Neuronal stem cell (in vitro differentiated cells): ENCODE results near the gene ARFGEF3.
A peak's percentile ranks its signal among the peaks of the same experiment; 100 is the strongest.

Source experiments
- DNase-seq: peaks from one replicate; pipeline ENCODE4 v3.0.0-alpha.2; 2013; ENCODE audit warnings: low spot score
- H2AFZ ChIP-seq: one replicate; pipeline ENCODE4 v1.6.1; 2013; ENCODE audit warnings: mild to moderate bottlenecking, low read length, inconsistent platforms
- H2AK5ac ChIP-seq: 2 replicates; pipeline ENCODE4 v1.6.1; 2013; ENCODE audit warnings: low read depth, mild to moderate bottlenecking, inconsistent platforms, low read length, moderate library complexity, mixed read lengths
- H2BK120ac ChIP-seq: 2 replicates; pipeline ENCODE4 v1.6.1; 2013; ENCODE audit warnings: low read depth, mild to moderate bottlenecking, inconsistent platforms, low read length, moderate library complexity, mixed read lengths
- H2BK12ac ChIP-seq: one replicate; pipeline ENCODE4 v1.6.1; 2013; ENCODE audit warnings: low read length, inconsistent platforms
- H2BK15ac ChIP-seq: 2 replicates; pipeline ENCODE4 v1.6.1; 2013; ENCODE audit warnings: mild to moderate bottlenecking, low read length, inconsistent platforms, mixed read lengths
- H2BK5ac ChIP-seq: one replicate; pipeline ENCODE4 v1.6.1; 2013; ENCODE audit warnings: inconsistent platforms, mild to moderate bottlenecking, low read length, moderate library complexity
- H3K14ac ChIP-seq: one replicate; pipeline ENCODE4 v1.6.1; 2013; ENCODE audit warnings: low read length, inconsistent platforms
- H3K18ac ChIP-seq: 2 replicates; pipeline ENCODE4 v1.6.1; 2013; ENCODE audit warnings: low read length, inconsistent platforms
- H3K23ac ChIP-seq: 2 replicates; pipeline ENCODE4 v1.6.1; 2013; ENCODE audit warnings: low read depth, mild to moderate bottlenecking, mixed read lengths, low read length, inconsistent platforms; ENCODE audit not compliant: poor library complexity
- H3K27ac ChIP-seq: replicated peaks from 3 replicates; pipeline ENCODE4 v1.5.1; 2013; ENCODE audit warnings: low read length, inconsistent platforms
- H3K27me3 ChIP-seq, 3 experiments: 2 replicates each; pipeline ENCODE4 v1.6.1; 2013; ENCODE audit warnings: low read length in 3 of 3, mild to moderate bottlenecking in 2 of 3, inconsistent platforms in 1 of 3, low read depth in 1 of 3, mixed read lengths in 1 of 3, moderate library complexity in 1 of 3; ENCODE audit not compliant: control insufficient read depth in 3 of 3, insufficient read depth in 3 of 3
- H3K36me3 ChIP-seq, 2 donors: replicated peaks in 1 of 2; 2 replicates each; pipeline ENCODE4 v1.6.1; 2013; ENCODE audit warnings: low read length in 2 of 2; ENCODE audit not compliant: control insufficient read depth in 2 of 2, insufficient read depth in 2 of 2
- H3K4ac ChIP-seq: 2 replicates; pipeline ENCODE4 v1.6.1; 2013; ENCODE audit warnings: inconsistent platforms, mild to moderate bottlenecking, low read length, moderate library complexity
- H3K4me1 ChIP-seq, 2 donors: 1 replicate in 1 of 2; 2 replicates in 1 of 2; pipeline ENCODE4 v1.6.1; 2013; ENCODE audit warnings: low read length in 2 of 2, low read depth in 1 of 2; ENCODE audit not compliant: control insufficient read depth in 2 of 2, insufficient read depth in 1 of 2
- H3K4me2 ChIP-seq: one replicate; pipeline ENCODE4 v1.6.1; 2013; ENCODE audit warnings: mild to moderate bottlenecking, low read length, inconsistent platforms; ENCODE audit not compliant: insufficient read depth, poor library complexity, severe bottlenecking
- H3K4me3 ChIP-seq, 2 donors: 2 replicates each; pipeline ENCODE4 v1.5.1; 2013; ENCODE audit warnings: low read length in 2 of 2, mild to moderate bottlenecking in 2 of 2, inconsistent platforms in 1 of 2, moderate library complexity in 1 of 2
- H3K79me1 ChIP-seq: one replicate; pipeline ENCODE4 v1.6.1; 2013; ENCODE audit warnings: low read depth, mild to moderate bottlenecking, inconsistent platforms, low read length, moderate library complexity
- H3K9ac ChIP-seq: one replicate; pipeline ENCODE4 v1.6.1; 2013; ENCODE audit warnings: mild to moderate bottlenecking, low read depth, low read length, inconsistent platforms; ENCODE audit not compliant: poor library complexity
- H3K9me3 ChIP-seq, 2 donors: replicated peaks in 1 of 2; 2 replicates each; pipeline versions ENCODE3 to v1.6.1; 2013; ENCODE audit warnings: low read length in 2 of 2, mild to moderate bottlenecking in 2 of 2, inconsistent platforms in 1 of 2, low read depth in 1 of 2, mixed read lengths in 1 of 2, moderate library complexity in 1 of 2; ENCODE audit not compliant: control insufficient read depth in 2 of 2, insufficient read depth in 1 of 2
- H4K8ac ChIP-seq: one replicate; pipeline ENCODE4 v1.6.1; 2013; ENCODE audit warnings: low read depth, mild to moderate bottlenecking, inconsistent platforms, low read length, moderate library complexity
- H4K91ac ChIP-seq: one replicate; pipeline ENCODE4 v1.6.1; 2013; ENCODE audit warnings: low read length, low read depth, mild to moderate bottlenecking, inconsistent platforms; ENCODE audit not compliant: poor library complexity
- WGBS, 2 donors: extraction: QIAGEN DNeasy Blood & Tissue Kit; methylation state at CpG; one replicate each; pipeline ENCODE4 v1.1.7; 2013; ENCODE audit warnings: missing lambda C conversion rate in 2 of 2, mixed read lengths in 1 of 2; ENCODE audit not compliant: insufficient read length in 2 of 2, insufficient replicate concordance in 1 of 2; ENCODE audit errors: extremely low coverage in 2 of 2; 5-methylcytosine and 5-hydroxymethylcytosine counted together

Gene ARFGEF3

DNA sequence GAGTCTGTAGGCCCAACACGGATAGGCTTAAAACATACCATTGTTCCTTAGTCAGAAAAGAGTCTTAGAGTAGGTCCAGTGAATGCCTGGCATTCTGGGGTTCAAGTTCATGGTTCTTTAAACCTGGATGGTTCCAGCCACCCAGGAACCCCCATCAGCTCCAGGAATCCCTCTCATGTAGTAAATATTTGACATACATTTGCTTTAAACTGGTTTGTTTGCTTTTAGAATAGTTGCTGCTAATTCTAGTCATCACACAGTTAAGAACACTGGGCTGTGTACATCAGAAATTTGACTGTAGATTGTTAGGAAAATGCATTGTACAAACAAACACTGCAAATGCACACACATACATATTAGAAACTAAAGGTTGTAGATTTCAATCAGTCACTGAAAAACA, 87.1 kb downstream of the ARFGEF3 start:
- Histone ChIP-seq H4K91ac (no peak overlapping the region), H3K27ac (no peak overlapping the region), H3K18ac (no peak overlapping the region), H3K9me3 (no peaks in the 10 kb centered on the region), H3K79me1 (no peaks in the 10 kb centered on the region), H3K4me2 (no peak overlapping the region), H2AK5ac (no peak overlapping the region), H4K8ac (no peak overlapping the region), H3K27me3 (peaks cover 0 to 5% (median 0%) of the 10 kb centered on the region in 3 experiments), H2AFZ (no peak overlapping the region), H3K14ac (no peak overlapping the region), H2BK15ac (no peak overlapping the region), H2BK120ac (no peak overlapping the region), H2BK5ac (no peak overlapping the region), H3K4me3 (no peak overlapping the region), H3K4ac (no peak overlapping the region), H3K4me1 (no peaks in the 10 kb centered on the region), H3K9ac (no peak overlapping the region), H2BK12ac (no peak overlapping the region), H3K36me3 (peaks cover 0 to 2% of the 10 kb centered on the region in 2 donors), H3K23ac (no peak overlapping the region)
- WGBS, 2 donors: no CpG with 5 or more reads among the region's 1 CpG
- no peak for DNase-seq

DNA sequence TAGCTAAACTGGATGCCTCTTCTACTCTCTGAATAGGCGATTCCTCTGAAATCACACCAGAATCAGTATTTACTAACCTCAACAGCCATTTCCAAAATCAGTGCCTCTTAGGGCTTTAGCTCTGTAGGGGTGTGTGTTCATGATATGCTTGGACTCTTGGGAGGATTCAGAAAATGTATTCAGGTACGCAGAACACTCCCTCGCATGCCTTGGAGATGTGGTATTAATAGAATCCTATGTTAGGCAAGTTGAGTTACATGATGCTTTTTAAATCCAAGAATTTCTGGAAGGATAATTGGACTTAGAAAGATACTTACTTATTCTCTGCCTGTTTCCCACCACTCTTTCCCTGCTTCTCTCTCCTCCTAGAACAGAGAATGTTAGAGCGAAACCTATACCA, 88.3 kb downstream of the ARFGEF3 start:
- no peak overlapping the region for H3K27ac ChIP-seq
- no peak overlapping the region for H3K4ac ChIP-seq
- H4K91ac ChIP-seq: no peak overlapping the region
- peaks cover 0 to 5% (median 0%) of the 10 kb centered on the region in 3 experiments for H3K27me3 ChIP-seq
- no CpG with 5 or more reads among the region's 4 CpGs for WGBS, 2 donors
- no peak overlapping the region for H3K23ac ChIP-seq
- H3K18ac ChIP-seq: no peak overlapping the region
- no peak for DNase-seq
- no peak overlapping the region for H2BK5ac ChIP-seq
- H4K8ac ChIP-seq: no peak overlapping the region
- H2BK12ac ChIP-seq: no peak overlapping the region
- H3K79me1 ChIP-seq: no peaks in the 10 kb centered on the region
- no peak overlapping the region for H2AK5ac ChIP-seq
- no peak overlapping the region for H3K14ac ChIP-seq
- peaks cover 0 to 2% of the 10 kb centered on the region in 2 donors for H3K36me3 ChIP-seq
- no peak overlapping the region for H2AFZ ChIP-seq
- H3K4me1 ChIP-seq: no peaks in the 10 kb centered on the region
- H2BK120ac ChIP-seq: no peak overlapping the region
- no peak overlapping the region for H3K4me3 ChIP-seq
- no peak overlapping the region for H3K4me2 ChIP-seq
- H3K9ac ChIP-seq: no peak overlapping the region
- no peaks in the 10 kb centered on the region for H3K9me3 ChIP-seq
- no peak overlapping the region for H2BK15ac ChIP-seq

GRCh38 chr6:138250513-138251247, 88.9 kb downstream of the ARFGEF3 start:
- Histone ChIP-seq H3K4ac (no peak overlapping the region), H3K27me3 (peaks cover 0 to 5% (median 0%) of the 10 kb centered on the region in 3 experiments), H3K18ac (no peak overlapping the region), H2BK5ac (no peak overlapping the region), H3K23ac (no peak overlapping the region), H3K4me2 (no peak overlapping the region), H3K14ac (no peak overlapping the region), H2BK12ac (no peak overlapping the region), H4K8ac (no peak overlapping the region), H2BK120ac (no peak overlapping the region), H3K9me3 (no peaks in the 10 kb centered on the region), H3K9ac (no peak overlapping the region), H3K27ac (no peak overlapping the region), H3K4me3 (no peak overlapping the region), H3K36me3 (peaks cover 0 to 2% of the 10 kb centered on the region in 2 donors), H2AK5ac (no peak overlapping the region), H2BK15ac (no peak overlapping the region), H3K79me1 (no peaks in the 10 kb centered on the region), H2AFZ (no peak overlapping the region), H3K4me1 (peaks cover 0 to under 1% of the 10 kb centered on the region in 2 donors), H4K91ac (no peak overlapping the region)
- no CpG with 5 or more reads among the region's 16 CpGs for WGBS, 2 donors
- DNase-seq: no peak

DNA sequence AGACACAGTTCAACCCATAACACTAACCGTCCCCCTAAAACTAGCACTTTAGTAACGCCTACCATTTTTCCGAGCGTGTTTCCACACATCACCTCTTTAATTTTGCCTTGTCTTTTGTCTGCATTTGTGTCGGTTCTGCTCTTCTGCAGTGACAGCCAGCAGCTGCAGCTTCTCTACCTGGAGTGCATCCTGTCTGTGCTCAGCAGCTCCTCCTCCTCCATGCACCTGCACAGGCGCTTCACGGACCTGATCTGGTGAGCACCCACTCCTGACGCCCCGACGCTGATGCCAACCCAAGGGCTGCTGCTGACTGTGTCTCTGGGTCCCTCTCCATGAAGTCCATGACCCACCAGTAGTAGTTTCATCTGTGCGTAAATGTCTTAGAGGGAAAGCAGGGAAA, 92.0 kb downstream of the ARFGEF3 start:
- H3K4ac ChIP-seq: no peak overlapping the region
- no peak overlapping the region for H4K8ac ChIP-seq
- H3K4me1 ChIP-seq: peaks cover 0 to 3% of the 10 kb centered on the region in 2 donors
- H3K14ac ChIP-seq: no peak overlapping the region
- no peak overlapping the region for H3K4me3 ChIP-seq
- no peak overlapping the region for H2AFZ ChIP-seq
- H4K91ac ChIP-seq: no peak overlapping the region
- no peak overlapping the region for H3K27ac ChIP-seq
- no peaks in the 10 kb centered on the region for H3K79me1 ChIP-seq
- WGBS, 2 donors: no CpG with 5 or more reads among the region's 11 CpGs
- no peak overlapping the region for H3K9ac ChIP-seq
- H3K23ac ChIP-seq: peak overlapping the region; percentile 32
- no peak for DNase-seq
- no peak overlapping the region for H2BK15ac ChIP-seq
- no peak overlapping the region for H2BK5ac ChIP-seq
- peaks cover 0 to 5% (median 0%) of the 10 kb centered on the region in 3 experiments for H3K27me3 ChIP-seq
- H3K4me2 ChIP-seq: no peak overlapping the region
- peaks cover 0 to 4% of the 10 kb centered on the region in 2 donors for H3K36me3 ChIP-seq
- H2AK5ac ChIP-seq: no peak overlapping the region
- peak overlapping the region; percentile 7 for H3K18ac ChIP-seq
- H2BK12ac ChIP-seq: no peak overlapping the region
- H3K9me3 ChIP-seq: no peaks in the 10 kb centered on the region
- H2BK120ac ChIP-seq: no peak overlapping the region
